HepG2 (cell line): ENCODE measurements around the gene COPE. TPM values are rescaled to one million over a fixed set of nuclear protein-coding genes. Genes with fewer than 3 reads are reported as not detected.
A peak's percentile ranks its signal among the peaks of the same experiment; 100 is the strongest.

ENCODE experiments used
- ATAC-seq: fragments of 200-7000 bp; cut with Tn5 transposase; 3 replicates; pipeline ENCODE4 v1.9.1; 2020; ENCODE audit warnings: mild to moderate bottlenecking, moderate library complexity
- BruUV-seq: library from RNA; stranded (reverse); fragments of 400-500 nt; replicated peaks from 2 replicates; lab custom pipeline; 2021; lab: Mats Ljungman, UMichigan
- CTCF ChIA-PET: fragments of 300-600 bp; formaldehyde crosslinking; extraction: SDS; loops from one replicate; lab custom pipeline; 2021; ENCODE audit warnings: low total read pairs, inconsistent platforms, low intra/inter-chr PET ratio; lab: Yijun Ruan, JAX
- POLR2A ChIA-PET: fragments of 350-600 bp; sonication (Branson Sonifier 250); formaldehyde crosslinking; loops from one replicate; lab custom pipeline; 2020; ENCODE audit warnings: antibody characterized with exemption, inconsistent platforms; lab: Yijun Ruan, JAX
- DNase-seq: peaks from one replicate; pipeline ENCODE4 v3.0.0-alpha.2; 2015; ENCODE audit warnings: low spot score
- FAIRE-seq: peaks from 3 replicates; lab custom pipeline; 2011; peaks lifted over from hg19 to GRCh38; lab: Jason Lieb, UNC
- H2AFZ ChIP-seq: one replicate; pipeline ENCODE4 v1.6.1; 2011; ENCODE audit warnings: low read length, inconsistent platforms
- H3K27ac ChIP-seq: fragments of 300-600 bp; 3 replicates; pipeline ENCODE4 v1.8.0; 2011; ENCODE audit warnings: mixed run types, mild to moderate bottlenecking, mixed read lengths, low read length, inconsistent platforms; ENCODE audit not compliant: insufficient read depth; ENCODE audit errors: extremely low read length
- H3K27me3 ChIP-seq, 2 experiments: fragments of 200-600 bp in 1 of 2; 2 replicates in 1 of 2; 3 replicates in 1 of 2; pipeline versions ENCODE4 v1.6.0 to v1.8.0; 2011; ENCODE audit warnings: low read length in 2 of 2, mild to moderate bottlenecking in 2 of 2, moderate library complexity in 2 of 2, inconsistent platforms in 1 of 2; ENCODE audit not compliant: insufficient read depth in 2 of 2, control insufficient read depth in 1 of 2
- H3K36me3 ChIP-seq, 2 experiments: fragments of 200-600 bp in 1 of 2; replicated peaks in 1 of 2; 2 replicates in 1 of 2; 3 replicates in 1 of 2; pipeline versions ENCODE4 v1.5.1 to v1.8.0; 2011; ENCODE audit warnings: low read length in 2 of 2, inconsistent platforms in 1 of 2; ENCODE audit not compliant: insufficient read depth in 2 of 2, control insufficient read depth in 1 of 2
- H3K4me1 ChIP-seq: 2 replicates; pipeline ENCODE4 v1.5.1; 2012; ENCODE audit warnings: low read length, inconsistent platforms; ENCODE audit not compliant: insufficient read depth
- H3K4me2 ChIP-seq: 2 replicates; pipeline ENCODE4 v1.6.0; 2011; ENCODE audit warnings: low read depth, low read length, inconsistent platforms
- H3K4me3 ChIP-seq, 3 experiments: fragments of 200-600 bp in 1 of 3; sonication (generic), shearing (Covaris generic) in 1 of 3; replicated peaks in 1 of 3; 2 replicates each; pipeline ENCODE4 v1.5.1; 2011 to 2016; ENCODE audit warnings: low read length in 3 of 3, inconsistent platforms in 2 of 3, low read depth in 2 of 3, mild to moderate bottlenecking in 2 of 3, control low read depth in 1 of 3, mixed read lengths in 1 of 3; ENCODE audit not compliant: insufficient read depth in 1 of 3
- H3K79me2 ChIP-seq: one replicate; pipeline ENCODE4 v1.6.1; 2011; ENCODE audit warnings: low read length, inconsistent platforms; ENCODE audit not compliant: insufficient read depth
- H3K9ac ChIP-seq: 2 replicates; pipeline ENCODE4 v1.6.0; 2011; ENCODE audit warnings: mild to moderate bottlenecking, low read depth, low read length, inconsistent platforms; ENCODE audit not compliant: insufficient read depth
- H3K9me3 ChIP-seq: 2 replicates; pipeline ENCODE4 v1.5.1; 2012; ENCODE audit warnings: mild to moderate bottlenecking, low read length
- H4K20me1 ChIP-seq: 2 replicates; pipeline ENCODE4 v1.6.0; 2011; ENCODE audit warnings: inconsistent platforms, mild to moderate bottlenecking, low read length, moderate library complexity; ENCODE audit not compliant: insufficient read depth
- EED ChIP-seq: sonication (generic); formaldehyde crosslinking; IDR thresholded peaks from 2 replicates; pipeline ENCODE4 v1.5.0; 2020; ENCODE audit warnings: mild to moderate bottlenecking, missing genetic modification reagents
- HOXD1 ChIP-seq: sonication (generic); formaldehyde crosslinking; IDR thresholded peaks from 2 replicates; pipeline ENCODE4 v1.5.0; 2020; ENCODE audit warnings: missing genetic modification reagents
- IKZF5 ChIP-seq: IDR thresholded peaks from 2 replicates; pipeline ENCODE4 v1.6.1; 2018; ENCODE audit warnings: missing genetic modification reagents, mild to moderate bottlenecking, missing compliant biosample characterization
- MIER3 ChIP-seq: IDR thresholded peaks from 2 replicates; pipeline ENCODE4 v1.6.1; 2016; ENCODE audit warnings: missing compliant biosample characterization, borderline replicate concordance
- SMYD3 ChIP-seq: sonication (generic); formaldehyde crosslinking; IDR thresholded peaks from 2 replicates; pipeline ENCODE4 v1.8.1; 2023; ENCODE audit warnings: mild to moderate bottlenecking, missing genetic modification reagents
- ZNF121 ChIP-seq: sonication (generic); formaldehyde crosslinking; IDR thresholded peaks from 2 replicates; pipeline ENCODE4 v1.5.0; 2020; ENCODE audit warnings: mild to moderate bottlenecking, missing genetic modification reagents
- WGBS: methylation state at CpG from one replicate; pipeline ENCODE4 v1.1.6; 2017; ENCODE audit warnings: low lambda C conversion rate; 5-methylcytosine and 5-hydroxymethylcytosine counted together
- in situ Hi-C: cut with HindIII; loops from 2 replicates; pipeline ENCODE4 v1.10.0; 2017; ENCODE audit warnings: low pct_unique_long_range_greater_than_20kb; ENCODE audit not compliant: extremely low pct_ligation_motif_present
- intact Hi-C: fragments of 100-400 bp; cut with micrococcal nuclease; formaldehyde crosslinking; loops from one replicate; pipeline ENCODE4 v1.10.0; 2022; ENCODE audit not compliant: unreplicated experiment
- polyA plus RNA-seq, 8 experiments: library from polyadenylated mRNA; depleted of rRNA in 3 of 8; stranded (reverse) in 7 of 8; unstranded in 1 of 8; fragments of >200 nt; fragmentation: Illumina TruSeq in 4 of 8; extraction: Trizol in 4 of 8; gene quantifications; 2 replicates each; pipeline versions ENCODE4 v1.2.1 to v1.2.3, GENCODE V29; 2011 to 2016; ENCODE audit warnings: low read depth in 4 of 8, missing spikeins in 1 of 8, mixed read lengths in 1 of 8; ENCODE audit not compliant: insufficient read depth in 1 of 8
- total RNA-seq, 5 experiments: library from RNA; depleted of rRNA; stranded (reverse); fragments of >200 nt; fragmentation: Illumina TruSeq; extraction: Trizol; gene quantifications; 2 replicates each; pipeline ENCODE4 v1.2.3, GENCODE V29; 2016; ENCODE audit warnings: low read depth in 1 of 5

COPE gene
- total and polyA plus RNA-seq, 2 of the 13 experiments (the other 11 are each of a cell fraction or from before 2014, with no cell fraction given) = 189 to 205 TPM

GRCh38 chr19:18893587-18894253, 25.5 kb downstream of the COPE start:
- no peak overlapping the region for H3K27ac ChIP-seq
- FAIRE-seq (no peak), DNase-seq (no peak), ATAC-seq (no peak)
- ChIA-PET POLR2A (no interaction called here), CTCF (interaction anchor here (0.9 kb wide), 1 partner anchor 91 kb away, joined by 3 read pairs; no protein-coding TSS in a partner anchor)
- H4K20me1 ChIP-seq = no peaks in the 10 kb centered on the region
- H3K9me3 ChIP-seq = no peaks in the 10 kb centered on the region
- no peaks in the 10 kb centered on the region for H3K79me2 ChIP-seq
- H3K9ac ChIP-seq = no peak overlapping the region
- in situ Hi-C loops (loop anchor here (10.0 kb wide), 1 partner anchor 91 kb away; no protein-coding TSS in a partner anchor), intact Hi-C loops (no loop called here)
- no peaks in the 10 kb centered on the region; a peak in 1 of 5 replicates for H3K27me3 ChIP-seq
- H3K4me1 ChIP-seq = peaks cover 21% of the 10 kb centered on the region
- BruUV-seq = no TSS peak
- TF ChIP-seq IKZF5 (CRISPR knock-in tag) = no peak
- TF ChIP-seq MIER3 (CRISPR knock-in tag) = no peak
- TF ChIP-seq EED = no peak
- no peak overlapping the region for H3K4me2 ChIP-seq
- H3K36me3 ChIP-seq = no peaks in the 10 kb centered on the region
- H2AFZ ChIP-seq = no peak overlapping the region
- 93% methylated on average over 16 of the region's 18 CpGs for WGBS
- no peak overlapping the region for H3K4me3 ChIP-seq

- POLR2A ChIA-PET = no interaction called here
Measured at GRCh38 chr19:18889949-18890745, 29.0 kb downstream of the COPE start.

More at GRCh38 chr19:18889949-18890745, 29.0 kb downstream of the COPE start:
- in situ Hi-C loops = loop anchor here (10.0 kb wide), 1 partner anchor 95 kb away; no protein-coding TSS in a partner anchor
- intact Hi-C loops = no loop called here
- Histone ChIP-seq H3K4me1 (peaks cover 6% of the 10 kb centered on the region), H3K27me3 (no peaks in the 10 kb centered on the region), H3K36me3 (no peaks in the 10 kb centered on the region)
- no peak for DNase-seq
- TF ChIP-seq SMYD3 (CRISPR knock-in tag) = no peak
- TF ChIP-seq ZNF121 = peak; percentile 49; the same call in 1 of the 2 replicates
- TF ChIP-seq HOXD1 (CRISPR knock-in tag) = no peak
- TF ChIP-seq, all 625 proteins: peak for 1
- FAIRE-seq (no peak), ATAC-seq (no peak)
- H3K4me2 ChIP-seq = no peak overlapping the region
- H3K27ac ChIP-seq = no peak overlapping the region
- no peaks in the 10 kb centered on the region for H3K79me2 ChIP-seq
- no TSS peak for BruUV-seq
- no peak overlapping the region for H3K9ac ChIP-seq
- CTCF ChIA-PET = no interaction called here
- no peaks in the 10 kb centered on the region for H4K20me1 ChIP-seq
- 85% methylated on average over 10 of the region's 10 CpGs for WGBS
- no peak overlapping the region for H2AFZ ChIP-seq
- H3K4me3 ChIP-seq = no peak overlapping the region
- H3K9me3 ChIP-seq = no peaks in the 10 kb centered on the region
